ENCODE results near the gene CLPTM1L.

Gene CLPTM1L

GRCh38 chr5:1359031-1359645 lies 14.2 kb upstream of the CLPTM1L start:
- TF ChIP-seq GATA2 (IDR thresholded peaks at IDR 0.05; ENCODE audit: low read depth, low read length) (no peak), GATA3 (IDR thresholded peaks at IDR 0.05; ENCODE audit: low read depth, low read length) (no peak)

DNA sequence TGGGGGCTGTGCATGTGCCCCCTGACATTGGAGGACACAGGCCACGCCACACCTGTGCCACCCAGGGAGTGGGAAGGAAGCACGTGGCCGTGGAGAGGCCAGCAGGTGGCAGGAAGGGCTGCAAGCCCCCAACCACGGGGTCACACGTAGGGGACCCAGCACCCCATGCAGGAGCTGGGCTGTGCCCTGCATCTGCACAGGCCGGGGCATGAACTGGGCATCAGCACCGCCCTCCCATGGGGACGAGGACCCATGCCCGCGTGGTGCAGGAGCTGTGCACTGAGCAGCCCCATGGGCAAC lies 13.8 kb upstream of the CLPTM1L start:
- TF ChIP-seq GATA3 (IDR thresholded peaks at IDR 0.05; ENCODE audit: low read depth, low read length) (no peak), GATA2 (IDR thresholded peaks at IDR 0.05; ENCODE audit: low read depth, low read length) (no peak)

- TF ChIP-seq GATA3 (IDR thresholded peaks at IDR 0.05; ENCODE audit: low read depth, low read length): no peak
- no peak for TF ChIP-seq GATA2 (IDR thresholded peaks at IDR 0.05; ENCODE audit: low read depth, low read length)
These were observed 13.2 kb upstream of the CLPTM1L start for GRCh38 chr5:1357946-1358725.

GRCh38 chr5:1356873-1357787 lies 12.2 kb upstream of the CLPTM1L start:
- TF ChIP-seq GATA2 (IDR thresholded peaks at IDR 0.05; ENCODE audit: low read depth, low read length): no peak
- no peak for TF ChIP-seq GATA3 (IDR thresholded peaks at IDR 0.05; ENCODE audit: low read depth, low read length)

DNA sequence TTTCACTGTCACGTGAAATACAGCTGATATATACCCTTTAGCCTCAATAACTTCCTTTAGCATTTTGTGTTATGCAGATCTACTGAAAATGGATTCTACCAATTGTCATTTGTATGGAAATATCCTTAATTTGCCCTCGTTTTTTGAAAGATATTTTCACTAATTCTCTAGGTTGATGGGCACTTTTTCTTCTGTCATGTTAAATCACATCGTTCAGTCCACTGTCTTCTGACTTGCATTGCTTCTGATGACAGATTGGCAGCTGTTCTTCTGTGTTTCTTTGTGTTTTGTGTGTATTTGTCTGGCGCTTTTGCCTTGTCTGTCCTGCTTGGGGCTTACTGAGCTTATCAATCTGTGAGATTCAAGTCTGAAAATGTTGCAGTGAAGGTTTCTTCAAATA lies 9.7 kb upstream of the CLPTM1L start:
- TF ChIP-seq GATA3 (IDR thresholded peaks at IDR 0.05; ENCODE audit: low read depth, low read length) (no peak), GATA2 (IDR thresholded peaks at IDR 0.05; ENCODE audit: low read depth, low read length) (no peak)

GRCh38 chr5:1352231-1353219 lies 7.6 kb upstream of the CLPTM1L start:
- no peak for TF ChIP-seq GATA2 (IDR thresholded peaks at IDR 0.05; ENCODE audit: low read depth, low read length)
- TF ChIP-seq GATA3 (IDR thresholded peaks at IDR 0.05; ENCODE audit: low read depth, low read length): no peak

DNA sequence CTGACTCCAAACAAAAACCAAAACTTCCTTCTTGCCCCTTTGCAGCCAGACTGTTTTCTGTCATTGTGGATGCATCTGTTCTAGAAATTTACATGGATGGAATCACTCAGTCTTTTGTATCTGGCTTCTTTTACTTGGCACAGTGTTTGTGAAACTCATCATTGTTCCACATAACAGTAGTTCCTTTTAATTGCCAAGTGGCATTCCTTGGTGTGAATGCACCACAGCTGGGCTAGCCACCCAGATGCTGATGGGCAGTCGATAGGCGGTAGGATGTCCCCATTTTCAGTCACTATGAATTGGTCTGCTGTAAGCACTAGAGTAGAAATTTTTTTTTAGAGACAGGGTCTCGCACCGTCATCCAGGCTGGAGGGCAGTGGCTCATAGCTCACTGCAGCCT lies 6.3 kb upstream of the CLPTM1L start:
- no peak for TF ChIP-seq GATA3 (IDR thresholded peaks at IDR 0.05; ENCODE audit: low read depth, low read length)
- no peak for TF ChIP-seq GATA2 (IDR thresholded peaks at IDR 0.05; ENCODE audit: low read depth, low read length)

- TF ChIP-seq GATA3 (IDR thresholded peaks at IDR 0.05; ENCODE audit: low read depth, low read length): no peak
- TF ChIP-seq GATA2 (IDR thresholded peaks at IDR 0.05; ENCODE audit: low read depth, low read length): no peak
These were observed 4.3 kb upstream of the CLPTM1L start for GRCh38 chr5:1349246-1349645.

GRCh38 chr5:1348986-1349245 lies 4.0 kb upstream of the CLPTM1L start:
- TF ChIP-seq GATA3 (IDR thresholded peaks at IDR 0.05; ENCODE audit: low read depth, low read length): no peak
- no peak for TF ChIP-seq GATA2 (IDR thresholded peaks at IDR 0.05; ENCODE audit: low read depth, low read length)

- no peak for TF ChIP-seq GATA3 (IDR thresholded peaks at IDR 0.05; ENCODE audit: low read depth, low read length)
- no peak for TF ChIP-seq GATA2 (IDR thresholded peaks at IDR 0.05; ENCODE audit: low read depth, low read length)
These were observed 2.7 kb upstream of the CLPTM1L start for GRCh38 chr5:1347571-1347970.

GRCh38 chr5:1346627-1347440 lies 1.9 kb upstream of the CLPTM1L start:
- TF ChIP-seq GATA3 (IDR thresholded peaks at IDR 0.05; ENCODE audit: low read depth, low read length): no peak
- no peak for TF ChIP-seq GATA2 (IDR thresholded peaks at IDR 0.05; ENCODE audit: low read depth, low read length)

DNA sequence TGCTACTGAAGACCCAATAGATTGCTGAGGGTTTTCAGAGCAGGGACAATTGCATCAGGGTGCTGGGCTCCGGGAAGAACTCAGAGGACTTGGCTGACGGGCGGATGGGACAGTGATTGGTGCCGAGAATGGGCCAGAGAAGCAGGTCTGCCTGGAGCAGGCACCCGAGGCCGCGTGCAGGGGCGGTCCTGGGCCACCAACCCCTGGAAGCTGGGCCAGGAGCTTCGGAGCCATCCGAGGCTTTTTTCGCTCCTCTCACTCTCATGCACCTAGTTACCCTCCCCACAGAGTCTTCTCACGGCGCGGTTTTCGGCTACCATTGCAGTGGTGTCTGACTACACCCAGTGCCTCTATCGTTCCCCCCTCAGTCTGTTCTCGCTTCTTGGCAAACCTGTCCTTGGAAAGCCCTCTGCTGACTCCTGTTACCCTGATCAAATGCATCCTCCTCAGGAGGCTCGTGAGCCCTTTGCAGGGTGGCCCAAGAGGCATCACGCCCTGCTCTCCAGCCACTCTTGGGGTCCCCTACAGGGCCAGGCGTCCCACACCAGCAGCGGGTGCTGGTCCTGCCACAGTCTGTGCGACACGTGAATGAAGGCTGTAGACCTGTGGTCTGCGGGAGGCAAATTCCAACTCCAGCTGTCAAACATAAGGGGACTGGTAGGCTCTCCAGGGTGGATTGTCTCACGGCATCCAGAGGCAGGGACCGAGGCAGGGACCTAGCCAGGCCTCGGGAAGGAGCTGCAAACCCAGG lies 1.2 kb upstream of the CLPTM1L start:
- no peak for TF ChIP-seq GATA3 (IDR thresholded peaks at IDR 0.05; ENCODE audit: low read depth, low read length)
- no peak for TF ChIP-seq GATA2 (IDR thresholded peaks at IDR 0.05; ENCODE audit: low read depth, low read length)

All from SH-SY5Y (cell line).